Stimulated activated CD4-positive, alpha-beta T cell treated with anti-CD3 and anti-CD28 coated beads, Interleukin-12 subunit alpha, Interleukin-12 subunit beta, amount 100 ng/mL, for 48 hours (primary cell): ENCODE results near the gene CBX5.
"Not testable (repeated sequence)": the region's sequence is repeated elsewhere in the genome, so short reads cannot be mapped to it uniquely, and the experiment has no call there.

ENCODE experiments used
- DNase-seq, 3 donors: peaks; one replicate each; pipeline ENCODE4 v3.0.0-alpha.2; 2020; ENCODE audit warnings: low read depth in 2 of 3, low spot score in 1 of 3

The CBX5 gene

GRCh38 chr12:54294953-54295566, 15.1 kb upstream of the CBX5 start:
- no peak for DNase-seq

GRCh38 chr12:54294152-54294952, 14.4 kb upstream of the CBX5 start:
- DNase-seq = peak in 2 of 3 donors; percentile 58 to 61

GRCh38 chr12:54292931-54293241, 13.0 kb upstream of the CBX5 start:
- no peak for DNase-seq

GRCh38 chr12:54292083-54292930, 12.4 kb upstream of the CBX5 start:
- DNase-seq = no peak

GRCh38 chr12:54287261-54288157, 7.6 kb upstream of the CBX5 start:
- no peak for DNase-seq

GRCh38 chr12:54286042-54287030, 6.4 kb upstream of the CBX5 start:
- DNase-seq = no peak

- no peak for DNase-seq
Observed at GRCh38 chr12:54285150-54286041, 5.5 kb upstream of the CBX5 start.

GRCh38 chr12:54284070-54284780, 4.3 kb upstream of the CBX5 start:
- DNase-seq = not testable (repeated sequence)

- DNase-seq = peak in 2 of 3 donors; percentile 29 to 31
Observed at GRCh38 chr12:54282949-54283593, 3.1 kb upstream of the CBX5 start.

- not testable (repeated sequence) for DNase-seq
Observed at GRCh38 chr12:54281694-54282093, 1.8 kb upstream of the CBX5 start.

- not testable (repeated sequence) for DNase-seq
Observed at GRCh38 chr12:54281261-54281638, 1.3 kb upstream of the CBX5 start.

- peak; percentile 89 to 95 (median 90) for DNase-seq
Observed at GRCh38 chr12:54280468-54281260, 742 bp upstream of the CBX5 start, which contains the start of gene HNRNPA1. Gene HNRNPA1, plus strand, starts transcription at chr12:54280726. Its CDS starts 82 bp downstream, at chr12:54280808.

- no peak for DNase-seq
Observed at GRCh38 chr12:54279227-54279631, 693 bp downstream of the CBX5 start.

- no peak for DNase-seq
Observed at GRCh38 chr12:54277823-54278276, 2.1 kb downstream of the CBX5 start.

- DNase-seq = no peak
Observed at GRCh38 chr12:54276368-54276767, 3.6 kb downstream of the CBX5 start.

- DNase-seq = no peak
Observed at GRCh38 chr12:54273981-54274380, 5.9 kb downstream of the CBX5 start.

GRCh38 chr12:54272214-54272613, 7.7 kb downstream of the CBX5 start:
- DNase-seq = no peak
